Jurkat, Clone E6-1 (cell line): ENCODE data around the gene NOS1AP.

Experiments used
- DNase-seq: peaks from one replicate; pipeline ENCODE4 v3.0.0-alpha.2; 2011; ENCODE audit warnings: low read depth, low spot score
- H3K4me3 ChIP-seq: 2 replicates; pipeline ENCODE4 v1.5.1; 2011; ENCODE audit warnings: mild to moderate bottlenecking, low read length, control low read depth, moderate library complexity

The NOS1AP gene

GRCh38 chr1:162300057-162300917, 230.8 kb downstream of the NOS1AP start:
- H3K4me3 ChIP-seq: no peak overlapping the region
- DNase-seq: no peak

- no peak overlapping the region for H3K4me3 ChIP-seq
- DNase-seq: no peak
These were observed 232.2 kb downstream of the NOS1AP start for GRCh38 chr1:162301696-162302095.

- no peak overlapping the region for H3K4me3 ChIP-seq
- no peak for DNase-seq
These were observed 233.0 kb downstream of the NOS1AP start for GRCh38 chr1:162302306-162303003.

DNA sequence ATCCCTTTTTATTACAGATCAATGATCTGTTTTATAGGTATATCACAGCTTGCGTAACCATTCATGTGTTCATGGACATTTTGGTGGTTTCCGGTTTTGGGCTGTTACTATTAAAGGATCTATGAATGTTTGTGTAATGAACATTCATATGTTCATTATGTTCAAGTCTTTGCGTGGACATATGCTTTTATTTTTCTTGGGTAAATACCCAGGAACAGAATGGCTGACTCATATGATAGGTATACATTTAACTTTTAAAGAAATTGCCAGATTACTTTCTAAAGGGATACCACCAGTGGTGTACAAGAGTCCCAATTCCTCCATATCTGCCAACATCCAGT, 233.5 kb downstream of the NOS1AP start:
- H3K4me3 ChIP-seq: no peak overlapping the region
- no peak for DNase-seq

- H3K4me3 ChIP-seq: no peak overlapping the region
- DNase-seq: no peak
These were observed 235.2 kb downstream of the NOS1AP start for GRCh38 chr1:162304736-162305135.

- no peak for DNase-seq
- H3K4me3 ChIP-seq: no peak overlapping the region
These were observed 236.5 kb downstream of the NOS1AP start for GRCh38 chr1:162305969-162306368.

- no peak for DNase-seq
These were observed 240.8 kb downstream of the NOS1AP start for GRCh38 chr1:162310337-162310736.

DNA sequence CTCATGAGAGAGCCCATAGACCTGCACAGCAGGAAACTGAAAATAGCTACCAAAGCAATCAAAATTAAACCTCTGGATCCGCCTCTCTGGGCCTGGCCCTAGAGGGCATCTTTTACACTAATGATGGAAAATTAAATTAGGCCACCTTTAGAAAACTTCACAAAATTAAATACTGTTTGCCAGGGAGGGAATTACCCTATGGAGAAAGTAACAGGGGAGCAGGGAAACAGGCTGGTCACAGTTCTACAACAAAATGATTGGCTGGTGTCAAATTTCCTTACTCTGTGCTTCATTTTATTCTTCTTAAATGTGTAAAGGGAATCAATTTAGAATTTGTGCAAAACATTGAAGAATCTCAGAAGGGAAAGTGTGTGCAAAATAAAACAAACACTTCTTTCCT, 244.7 kb downstream of the NOS1AP start:
- DNase-seq: no peak
- H3K4me3 ChIP-seq: no peak overlapping the region

More at GRCh38 chr1:162310337-162310736, 240.8 kb downstream of the NOS1AP start:
- no peak overlapping the region for H3K4me3 ChIP-seq

- no peak overlapping the region for H3K4me3 ChIP-seq
These were observed 246.2 kb downstream of the NOS1AP start for GRCh38 chr1:162315673-162316072.

DNA sequence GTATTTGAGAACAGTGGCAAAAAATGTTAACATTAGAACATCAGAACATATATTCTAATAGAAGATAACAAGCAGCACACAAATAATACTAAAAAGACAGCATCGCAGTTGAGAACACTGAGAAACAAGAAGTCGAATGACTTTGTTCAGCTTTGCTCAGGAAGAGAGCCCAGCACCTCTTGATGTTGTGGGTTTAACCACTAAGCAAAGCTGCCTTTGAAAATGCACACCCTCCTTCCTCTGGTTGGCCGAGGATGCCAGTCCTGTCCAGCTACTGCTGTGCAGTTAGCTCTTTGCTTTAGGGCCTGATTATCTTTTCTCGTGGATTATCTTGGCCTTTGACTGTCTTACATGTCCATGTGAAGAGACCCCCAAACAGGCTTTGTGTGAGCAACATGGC, 246.7 kb downstream of the NOS1AP start:
- H3K4me3 ChIP-seq: no peak overlapping the region
- DNase-seq: peak; percentile 61

More at GRCh38 chr1:162315673-162316072, 246.2 kb downstream of the NOS1AP start:
- no peak for DNase-seq

DNA sequence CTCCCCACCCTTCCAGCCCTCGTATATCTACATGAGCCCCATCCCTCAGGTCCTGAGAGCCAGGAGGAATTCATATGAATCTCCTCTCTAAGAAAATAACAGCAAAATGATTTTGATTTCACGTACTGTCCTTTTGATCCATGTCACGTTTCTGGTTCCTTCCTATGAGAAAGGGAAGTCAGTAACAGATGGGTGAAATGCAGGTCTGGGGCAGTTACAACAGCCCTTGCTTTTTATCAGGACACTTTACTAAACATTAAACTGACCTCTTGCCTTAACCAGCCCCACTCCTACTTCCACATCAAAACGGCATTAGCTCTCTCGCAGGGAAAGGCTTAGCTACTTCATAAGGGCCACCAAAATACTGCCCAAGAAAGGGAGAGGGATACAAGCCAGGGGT, 248.1 kb downstream of the NOS1AP start:
- DNase-seq: no peak
- H3K4me3 ChIP-seq: no peak overlapping the region

- no peak for DNase-seq
- no peak overlapping the region for H3K4me3 ChIP-seq
These were observed 250.1 kb downstream of the NOS1AP start for GRCh38 chr1:162319493-162320175.

GRCh38 chr1:162321809-162322422, 252.4 kb downstream of the NOS1AP start:
- H3K4me3 ChIP-seq: no peak overlapping the region
- DNase-seq: no peak

DNA sequence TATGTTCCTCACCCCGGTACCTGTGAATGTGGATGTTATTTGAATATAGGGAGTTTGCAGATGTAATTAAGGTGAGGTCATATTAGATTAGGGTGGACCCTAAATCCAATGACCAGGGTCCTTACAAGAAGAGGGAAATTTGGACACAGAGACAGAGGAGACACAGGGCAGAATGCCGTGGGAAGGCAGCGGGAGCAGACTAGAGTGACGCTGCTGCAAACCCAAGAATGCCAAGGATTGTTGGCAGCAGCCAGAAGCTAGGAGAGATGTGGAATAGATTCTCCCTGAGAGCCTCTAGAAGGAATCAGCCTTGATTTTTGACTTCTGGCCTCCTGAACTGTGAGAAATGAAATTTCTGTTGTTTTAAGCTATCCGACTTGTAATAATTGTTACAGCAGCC, 253.5 kb downstream of the NOS1AP start:
- H3K4me3 ChIP-seq: no peak overlapping the region
- DNase-seq: no peak

DNA sequence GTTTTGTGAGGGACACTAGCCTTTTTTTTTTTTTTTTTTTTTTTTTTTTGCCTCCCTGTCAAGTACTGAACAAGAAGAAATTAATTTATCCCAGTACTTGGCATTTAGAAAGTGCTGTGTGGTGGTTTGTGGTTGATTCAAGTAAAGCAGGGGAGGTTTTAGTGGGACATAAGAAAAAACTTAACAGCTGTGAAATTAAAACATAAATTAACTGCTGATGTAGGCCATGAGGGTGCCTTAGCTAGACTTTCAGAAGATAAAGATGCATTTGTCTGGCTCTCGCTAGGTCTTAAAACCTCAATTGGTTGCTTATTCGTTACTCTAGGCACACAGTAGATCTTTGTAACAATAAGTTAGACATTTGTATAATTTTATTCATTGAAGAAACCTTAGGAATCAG, 254.9 kb downstream of the NOS1AP start:
- H3K4me3 ChIP-seq: no peak overlapping the region
- peak; percentile 79 for DNase-seq

DNA sequence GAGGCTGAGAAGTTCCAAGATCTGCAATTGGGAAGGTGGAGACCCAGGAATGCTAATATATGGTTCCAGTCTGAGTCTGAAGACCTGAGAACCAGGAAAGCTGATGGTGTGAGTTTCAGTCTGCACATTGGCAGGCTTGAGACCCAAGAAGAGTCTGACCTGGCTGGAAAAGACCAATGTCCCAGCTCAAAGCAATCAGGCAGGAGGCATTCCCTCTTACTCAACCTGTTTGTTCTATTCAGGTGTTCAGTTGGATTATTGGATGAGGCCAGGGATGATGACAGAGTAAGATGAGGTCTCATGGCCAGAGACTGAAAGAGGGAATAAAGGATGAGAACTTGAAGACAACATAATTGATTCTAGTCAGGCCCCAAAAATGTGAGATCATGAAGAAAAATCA, 257.1 kb downstream of the NOS1AP start:
- DNase-seq: no peak
- no peak overlapping the region for H3K4me3 ChIP-seq

DNA sequence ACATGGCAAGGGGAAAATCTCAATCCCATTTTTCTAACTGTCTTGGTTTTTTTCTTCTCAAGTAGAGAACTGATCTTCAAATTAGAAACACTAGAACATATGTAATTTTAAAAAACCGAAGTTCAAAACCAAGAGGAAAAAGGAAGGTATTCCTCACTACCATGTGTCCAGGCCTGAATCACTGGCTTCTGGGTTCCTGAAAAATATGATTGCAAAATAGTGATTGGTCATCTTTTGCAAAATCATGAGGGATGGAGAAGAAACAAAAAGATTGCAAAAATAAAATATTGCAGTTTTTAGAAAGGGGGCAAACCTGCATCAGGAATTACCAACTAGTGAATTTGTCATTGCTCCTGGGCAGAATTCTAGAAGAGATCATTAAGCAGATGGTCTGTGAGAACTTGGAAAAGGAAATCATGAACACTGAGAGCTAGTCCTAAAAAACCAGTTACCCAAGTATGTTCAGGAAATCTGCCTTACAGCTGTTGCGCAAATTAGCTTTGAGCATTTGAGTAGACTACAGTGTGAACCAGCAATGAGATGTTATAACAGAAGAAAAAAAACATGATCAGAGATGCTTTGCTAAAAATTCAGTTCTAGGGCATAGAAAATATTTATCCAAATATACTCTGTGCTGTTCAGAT, 257.8 kb downstream of the NOS1AP start:
- H3K4me3 ChIP-seq: no peak overlapping the region
- DNase-seq: no peak

- DNase-seq: no peak
- H3K4me3 ChIP-seq: no peak overlapping the region
These were observed 258.3 kb downstream of the NOS1AP start for GRCh38 chr1:162327788-162328165.

DNA sequence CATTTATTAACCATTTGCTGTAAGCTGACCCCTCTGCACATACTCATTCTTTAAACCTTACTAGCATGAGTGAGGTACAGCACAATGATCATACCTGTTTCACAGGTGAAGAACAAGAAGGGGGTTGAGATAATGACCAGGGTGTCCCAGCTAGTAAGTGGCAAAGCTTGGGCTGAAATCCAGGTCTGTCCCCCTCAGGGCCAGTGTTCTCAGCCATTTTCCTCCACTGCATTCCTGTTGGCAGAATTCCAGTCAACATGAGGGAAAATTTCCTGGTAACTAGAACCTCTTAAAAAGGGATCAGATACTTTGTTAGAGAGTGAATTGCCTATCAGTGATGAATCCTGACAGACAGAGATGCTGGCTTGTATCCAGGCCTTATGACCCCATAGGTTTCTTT, 259.0 kb downstream of the NOS1AP start:
- no peak for DNase-seq
- no peak overlapping the region for H3K4me3 ChIP-seq
